Ascending aorta (tissue), 2 donors: ENCODE data around the gene HABP4. TPM values are rescaled to one million over a fixed set of nuclear protein-coding genes. Genes with fewer than 3 reads are reported as not detected.

Source experiments
- DNase-seq, 2 donors: peaks; one replicate each; pipeline ENCODE4 v3.0.0-alpha.2; 2019; ENCODE audit warnings: low spot score in 2 of 2
- H3K27ac ChIP-seq, 2 donors: fragments of 200-600 bp; sonication (generic); one replicate each; pipeline ENCODE4 v1.5.1; 2016 to 2017; ENCODE audit warnings: mild to moderate bottlenecking in 1 of 2
- H3K27me3 ChIP-seq: fragments of 200-600 bp; sonication (generic); one replicate; pipeline ENCODE4 v1.5.1; 2017
- H3K36me3 ChIP-seq, 2 donors: fragments of 200-600 bp; sonication (generic); one replicate each; pipeline ENCODE4 v1.5.1; 2016
- H3K4me1 ChIP-seq, 2 donors: fragments of 200-600 bp; sonication (generic); one replicate each; pipeline ENCODE4 v1.5.1; 2016 to 2017; ENCODE audit warnings: mild to moderate bottlenecking in 1 of 2
- H3K4me3 ChIP-seq, 2 donors: fragments of 200-600 bp; sonication (generic); one replicate each; pipeline ENCODE4 v1.5.1; 2016 to 2017; ENCODE audit warnings: mild to moderate bottlenecking in 1 of 2
- H3K9me3 ChIP-seq, 2 donors: fragments of 200-600 bp; sonication (generic); one replicate each; pipeline ENCODE4 v1.5.1; 2016
- intact Hi-C: fragments of 100-400 bp; cut with DNase I; formaldehyde crosslinking; loops from one replicate; pipeline ENCODE4 v1.15.1; 2023
- total RNA-seq: library from RNA; depleted of rRNA; stranded (reverse); fragments of >200 nt; gene quantifications from one replicate; pipeline ENCODE4 v1.1.0, GENCODE V29; 2016
- TF ChIP-seq, protein P1 (sequence below), 3 experiments: fragments of 200-600 bp in 2 of 3; fragments of 450-650 bp in 1 of 3; sonication (generic) in 2 of 3; IDR thresholded peaks; one replicate each; pipeline ENCODE4 v1.5.1; 2016 to 2019; ENCODE audit warnings: antibody characterized with exemption in 3 of 3, mild to moderate bottlenecking in 1 of 3, moderate library complexity in 1 of 3

Gene HABP4
- total RNA-seq, 1 donor from 2014 or later = 26.9 TPM

GRCh38 chr9:96447406-96447805, 2.6 kb upstream of the HABP4 start:
- Histone ChIP-seq H3K27ac (no peak overlapping the region), H3K36me3 (no peaks in the 10 kb centered on the region), H3K4me1 (peaks cover 0 to 20% of the 10 kb centered on the region in 2 donors), H3K9me3 (no peaks in the 10 kb centered on the region), H3K4me3 (no peak overlapping the region), H3K27me3 (no peaks in the 10 kb centered on the region)
- TF ChIP-seq, protein P1, sequence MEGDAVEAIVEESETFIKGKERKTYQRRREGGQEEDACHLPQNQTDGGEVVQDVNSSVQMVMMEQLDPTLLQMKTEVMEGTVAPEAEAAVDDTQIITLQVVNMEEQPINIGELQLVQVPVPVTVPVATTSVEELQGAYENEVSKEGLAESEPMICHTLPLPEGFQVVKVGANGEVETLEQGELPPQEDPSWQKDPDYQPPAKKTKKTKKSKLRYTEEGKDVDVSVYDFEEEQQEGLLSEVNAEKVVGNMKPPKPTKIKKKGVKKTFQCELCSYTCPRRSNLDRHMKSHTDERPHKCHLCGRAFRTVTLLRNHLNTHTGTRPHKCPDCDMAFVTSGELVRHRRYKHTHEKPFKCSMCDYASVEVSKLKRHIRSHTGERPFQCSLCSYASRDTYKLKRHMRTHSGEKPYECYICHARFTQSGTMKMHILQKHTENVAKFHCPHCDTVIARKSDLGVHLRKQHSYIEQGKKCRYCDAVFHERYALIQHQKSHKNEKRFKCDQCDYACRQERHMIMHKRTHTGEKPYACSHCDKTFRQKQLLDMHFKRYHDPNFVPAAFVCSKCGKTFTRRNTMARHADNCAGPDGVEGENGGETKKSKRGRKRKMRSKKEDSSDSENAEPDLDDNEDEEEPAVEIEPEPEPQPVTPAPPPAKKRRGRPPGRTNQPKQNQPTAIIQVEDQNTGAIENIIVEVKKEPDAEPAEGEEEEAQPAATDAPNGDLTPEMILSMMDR (IDR thresholded peaks at IDR 0.05) = no peak
- intact Hi-C loops = no loop called here
- no peak for DNase-seq

DNA sequence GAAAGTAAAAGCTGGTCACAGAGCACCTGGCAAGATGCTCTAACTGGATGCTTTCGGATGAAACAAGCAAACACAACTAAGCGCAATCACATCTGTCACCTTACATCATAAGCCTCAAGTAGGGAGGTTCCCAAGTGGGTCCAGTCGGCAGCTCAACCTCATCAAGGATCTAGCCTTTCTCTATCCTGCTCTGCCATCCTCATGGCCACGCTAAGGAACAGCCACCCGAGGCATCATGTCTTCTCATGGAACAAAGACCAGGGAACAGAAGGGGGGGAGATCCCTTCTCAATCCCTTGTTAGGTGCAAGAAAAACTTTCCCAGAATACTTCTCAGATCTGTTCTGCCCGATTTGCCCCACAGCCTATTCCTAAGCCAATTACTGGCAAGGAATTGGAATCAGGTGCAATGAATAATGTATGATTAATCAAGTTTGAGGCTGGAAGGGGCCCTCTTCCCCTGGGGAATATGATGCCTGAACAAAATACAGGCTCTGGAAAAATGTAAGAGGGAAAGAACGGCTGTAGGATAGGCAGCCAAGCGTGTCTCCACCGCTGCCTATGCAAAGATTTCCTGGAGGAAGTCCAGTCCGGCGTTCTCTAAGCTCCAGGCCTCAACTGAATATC, 1.3 kb upstream of the HABP4 start:
- Histone ChIP-seq H3K4me3 (no peak overlapping the region), H3K36me3 (no peaks in the 10 kb centered on the region)
- intact Hi-C loops = no loop called here

DNA sequence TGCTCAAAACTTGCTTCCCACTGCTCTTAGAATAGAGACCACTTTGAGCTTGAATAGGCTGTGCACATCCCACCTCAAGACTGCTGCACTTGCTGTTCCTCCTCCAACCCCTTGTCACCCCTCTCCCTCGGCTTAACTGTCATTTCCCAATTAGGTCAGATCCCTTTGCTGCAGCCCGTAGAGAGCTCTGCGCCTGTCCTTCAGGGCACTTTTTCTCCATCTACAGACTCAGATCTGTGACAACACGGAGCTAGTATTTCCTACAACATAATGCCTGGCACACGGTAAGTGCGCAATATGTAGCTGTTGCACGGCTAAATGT, 485 bp upstream of the HABP4 start:
- DNase-seq = no peak
- H3K4me3 ChIP-seq = peak overlapping the region; percentile 92 to 98
- H3K27ac ChIP-seq = peak overlapping the region; percentile 78 to 80
- peaks cover 0 to 33% of the 10 kb centered on the region in 2 donors for H3K4me1 ChIP-seq
- H3K36me3 ChIP-seq = no peaks in the 10 kb centered on the region
- no peaks in the 10 kb centered on the region for H3K27me3 ChIP-seq
- H3K9me3 ChIP-seq = no peaks in the 10 kb centered on the region
- intact Hi-C loops = no loop called here
- TF ChIP-seq, protein P1 (IDR thresholded peaks at IDR 0.05) = no peak

More for the DNA sequence above, 1.3 kb upstream of the HABP4 start:
- TF ChIP-seq, protein P1 (IDR thresholded peaks at IDR 0.05) = no peak
- peak overlapping the region; percentile 78 to 80 for H3K27ac ChIP-seq
- peak in 1 of 2 donors; percentile 69 for DNase-seq
- no peaks in the 10 kb centered on the region for H3K27me3 ChIP-seq
- H3K9me3 ChIP-seq = no peaks in the 10 kb centered on the region
- H3K4me1 ChIP-seq = peaks cover 0 to 27% of the 10 kb centered on the region in 2 donors

DNA sequence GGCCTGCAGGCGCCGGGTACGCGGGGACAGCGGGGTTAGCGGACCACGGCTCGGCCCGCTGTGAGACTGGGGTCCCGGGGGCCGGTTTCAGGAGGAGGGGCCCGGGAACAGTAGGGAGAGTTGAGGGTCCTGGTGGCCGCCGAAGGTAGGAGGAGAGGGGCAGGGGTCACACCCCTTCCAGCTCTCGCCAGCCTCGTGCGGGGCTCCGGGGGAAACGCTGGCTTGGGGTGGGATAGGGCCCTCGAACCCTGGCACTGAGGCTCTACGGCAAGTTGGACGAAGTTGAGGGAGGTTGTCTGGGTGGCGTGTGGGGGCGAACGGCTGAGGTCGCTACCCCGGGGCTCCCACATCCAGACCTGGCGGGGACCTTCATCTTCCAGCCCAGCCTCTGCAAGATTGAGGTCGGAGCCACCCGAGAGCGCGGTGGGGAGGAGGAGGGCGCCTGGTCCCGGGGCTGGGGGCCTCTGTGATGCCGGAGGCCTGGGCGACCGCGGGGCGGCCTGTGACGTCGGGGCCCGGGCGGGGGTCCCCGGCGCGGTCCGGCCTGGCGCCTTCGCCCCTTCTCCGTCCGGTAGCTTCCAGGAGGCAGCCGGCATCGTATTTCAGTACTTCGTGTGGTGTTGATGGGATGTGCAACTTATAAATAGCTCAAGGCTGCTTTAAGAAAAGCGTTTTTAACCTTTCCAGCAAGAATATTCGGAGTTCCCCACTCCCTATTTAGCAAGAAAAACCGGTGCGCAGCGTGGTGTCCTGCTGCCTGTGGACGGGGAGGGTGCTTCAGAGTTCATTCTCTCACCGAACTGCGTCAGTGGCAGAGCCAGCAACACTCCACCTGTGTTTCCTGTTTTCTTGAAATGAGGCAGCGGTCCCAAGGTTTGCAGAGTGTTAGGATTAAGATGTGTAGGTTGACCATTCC, 902 bp downstream of the HABP4 start:
- H3K9me3 ChIP-seq = no peaks in the 10 kb centered on the region
- no peaks in the 10 kb centered on the region for H3K36me3 ChIP-seq
- peak in 1 of 2 donors; percentile 67 for DNase-seq
- TF ChIP-seq, protein P1 (IDR thresholded peaks at IDR 0.05) = no peak
- peak overlapping the region; percentile 92 to 98 for H3K4me3 ChIP-seq
- no peaks in the 10 kb centered on the region for H3K27me3 ChIP-seq
- H3K4me1 ChIP-seq = peaks cover 0 to 35% of the 10 kb centered on the region in 2 donors
- peak overlapping the region; percentile 94 to 98 for H3K27ac ChIP-seq
- intact Hi-C loops = loop anchor here (1.0 to 5.0 kb wide), 6 partner anchors 34 to 203 kb away; partner anchors contain the start of gene CDC14B

DNA sequence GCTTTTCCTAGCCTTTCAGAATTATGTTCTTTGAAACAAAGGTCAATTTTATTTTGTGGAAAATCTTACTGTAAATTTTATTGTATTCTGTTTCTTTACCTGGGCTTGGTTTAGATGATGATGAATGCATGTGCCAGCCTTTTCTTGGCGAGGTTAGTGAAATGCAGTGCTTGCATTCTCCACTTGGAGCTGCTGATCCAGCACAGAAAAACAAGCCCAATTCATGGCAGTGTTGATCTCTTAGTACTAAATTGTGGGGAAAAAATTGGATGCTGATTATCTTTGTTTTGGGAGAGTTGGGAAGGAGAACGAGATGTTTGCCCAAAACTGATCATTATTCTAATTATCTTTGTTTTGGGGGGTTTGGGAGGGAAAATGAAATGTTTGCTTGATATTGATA, 3.7 kb downstream of the HABP4 start:
- Histone ChIP-seq H3K27me3 (no peaks in the 10 kb centered on the region), H3K36me3 (no peaks in the 10 kb centered on the region), H3K9me3 (no peaks in the 10 kb centered on the region), H3K27ac (no peak overlapping the region), H3K4me3 (no peak overlapping the region), H3K4me1 (peaks cover 0 to 32% of the 10 kb centered on the region in 2 donors)
- DNase-seq = peak in 1 of 2 donors; percentile 69
- TF ChIP-seq, protein P1 (IDR thresholded peaks at IDR 0.05) = peak; percentile 38 to 66 (median 52)
- intact Hi-C loops = loop anchor here (5.0 kb wide), 1 partner anchor 69 kb away; no protein-coding TSS in a partner anchor
